ENCODE measurements around the gene MARCHF10. TPM values are rescaled to one million over a fixed set of nuclear protein-coding genes. Genes with fewer than 3 reads are reported as not detected.

MARCHF10 gene
- polyA plus RNA-seq, 1 donor from 2014 or later, result 0.27 TPM

GRCh38 chr17:62690168-62690897, 117.8 kb downstream of the MARCHF10 start:
- H3F3A ChIP-seq (ENCODE audit: insufficient read depth, low read length, poor library complexity, severe bottlenecking), result no peaks in the 10 kb centered on the region
- H3K9me3 ChIP-seq (ENCODE audit: low read length), result no peaks in the 10 kb centered on the region
- no peaks in the 10 kb centered on the region for H3K27me3 ChIP-seq (ENCODE audit: insufficient read depth, low read depth, low read length)
- no peak overlapping the region for H3K4me2 ChIP-seq (ENCODE audit: low read length)
- H3K9me2 ChIP-seq (ENCODE audit: insufficient read depth, low read length), result no peaks in the 10 kb centered on the region
- no peak for TF ChIP-seq SMC3 (conservative IDR thresholded peaks at IDR 0.05; ENCODE audit: poor library complexity)
- TF ChIP-seq EZH2 (IDR thresholded peaks at IDR 0.05; ENCODE audit: borderline replicate concordance, insufficient read depth, low read length, poor library complexity, severe bottlenecking), result no peak
- no peak for TF ChIP-seq MXI1 (conservative IDR thresholded peaks at IDR 0.05; ENCODE audit: poor library complexity, severe bottlenecking)
- no peak for TF ChIP-seq TAF1 (IDR thresholded peaks at IDR 0.05; ENCODE audit: low read depth)
- H3K79me2 ChIP-seq (replicated peaks; ENCODE audit: insufficient read depth, low read length), result no peaks in the 10 kb centered on the region
- H4K20me1 ChIP-seq (ENCODE audit: insufficient read depth), result no peaks in the 10 kb centered on the region
- no peak overlapping the region for H3K4me3 ChIP-seq (ENCODE audit: low read length)
- no peak overlapping the region for H3K27ac ChIP-seq (ENCODE audit: low read length)
- no peaks in the 10 kb centered on the region for H3K36me3 ChIP-seq (ENCODE audit: insufficient read depth, low read length)
- H2AFZ ChIP-seq (ENCODE audit: low read depth, low read length), result no peak overlapping the region
- no peak overlapping the region for H3K9ac ChIP-seq (ENCODE audit: low read length)

- H3K9me3 ChIP-seq (ENCODE audit: low read length), result no peaks in the 10 kb centered on the region
- no peaks in the 10 kb centered on the region for H3K36me3 ChIP-seq (ENCODE audit: insufficient read depth, low read length)
- no peak overlapping the region for H3K27ac ChIP-seq (ENCODE audit: low read length)
- no peak overlapping the region for H3K4me3 ChIP-seq (ENCODE audit: low read length)
- no peak overlapping the region for H2AFZ ChIP-seq (ENCODE audit: low read depth, low read length)
- no peaks in the 10 kb centered on the region for H3K9me2 ChIP-seq (ENCODE audit: insufficient read depth, low read length)
- no peak overlapping the region for H3K4me2 ChIP-seq (ENCODE audit: low read length)
- no peaks in the 10 kb centered on the region for H3K79me2 ChIP-seq (replicated peaks; ENCODE audit: insufficient read depth, low read length)
- no peaks in the 10 kb centered on the region for H3K27me3 ChIP-seq (ENCODE audit: insufficient read depth, low read depth, low read length)
- no peak overlapping the region for H3K9ac ChIP-seq (ENCODE audit: low read length)
- TF ChIP-seq EZH2 (IDR thresholded peaks at IDR 0.05; ENCODE audit: borderline replicate concordance, insufficient read depth, low read length, poor library complexity, severe bottlenecking) (no peak), EP300 (conservative IDR thresholded peaks at IDR 0.05; ENCODE audit: poor library complexity, severe bottlenecking) (no peak), RAD21 (conservative IDR thresholded peaks at IDR 0.05) (no peak), SMC3 (conservative IDR thresholded peaks at IDR 0.05; ENCODE audit: poor library complexity) (no peak), CTCF (IDR thresholded peaks at IDR 0.05; ENCODE audit: poor library complexity, severe bottlenecking) (no peak), TAF1 (IDR thresholded peaks at IDR 0.05; ENCODE audit: low read depth) (no peak), REST (IDR thresholded peaks at IDR 0.05; ENCODE audit: borderline replicate concordance) (no peak), MXI1 (conservative IDR thresholded peaks at IDR 0.05; ENCODE audit: poor library complexity, severe bottlenecking) (no peak), POLR2AphosphoS5 (IDR thresholded peaks at IDR 0.05) (no peak)
- no peaks in the 10 kb centered on the region for H4K20me1 ChIP-seq (ENCODE audit: insufficient read depth)
- no peaks in the 10 kb centered on the region for H3F3A ChIP-seq (ENCODE audit: insufficient read depth, low read length, poor library complexity, severe bottlenecking)
Observed at GRCh38 chr17:62689441-62690167, 118.5 kb downstream of the MARCHF10 start.

All from neural cell (in vitro differentiated cells).